Mesenchymal stem cell (in vitro differentiated cells and primary cell): Measurements from ENCODE around the gene DNER.
"Not testable (repeated sequence)": the region's sequence is repeated elsewhere in the genome, so short reads cannot be mapped to it uniquely, and the experiment has no call there.

Experiments
- DNase-seq: peaks from one replicate; pipeline ENCODE4 v3.0.0-alpha.2; 2013
- H2AFZ ChIP-seq: one replicate; pipeline ENCODE4 v1.6.1; 2013; ENCODE audit warnings: low read depth, mild to moderate bottlenecking, control low read depth, inconsistent platforms, low read length, moderate library complexity
- H2AK5ac ChIP-seq: 2 replicates; pipeline ENCODE4 v1.6.1; 2013; ENCODE audit warnings: low read length, moderate library complexity, mild to moderate bottlenecking, inconsistent platforms; ENCODE audit not compliant: severe bottlenecking
- H2BK120ac ChIP-seq: one replicate; pipeline ENCODE4 v1.6.1; 2013; ENCODE audit warnings: low read depth, mild to moderate bottlenecking, inconsistent platforms, low read length, moderate library complexity
- H2BK12ac ChIP-seq, 2 experiments: one replicate each; pipeline ENCODE4 v1.6.1; 2013; ENCODE audit warnings: inconsistent platforms in 2 of 2, low read length in 2 of 2, mild to moderate bottlenecking in 2 of 2, moderate library complexity in 2 of 2, control low read depth in 1 of 2
- H2BK15ac ChIP-seq: one replicate; pipeline ENCODE4 v1.6.1; 2013; ENCODE audit warnings: mild to moderate bottlenecking, low read depth, inconsistent platforms; ENCODE audit not compliant: poor library complexity, severe bottlenecking
- H2BK5ac ChIP-seq: 2 replicates; pipeline ENCODE4 v1.6.1; 2013; ENCODE audit warnings: low read depth, mild to moderate bottlenecking, low read length, control low read depth, inconsistent platforms; ENCODE audit not compliant: poor library complexity, severe bottlenecking
- H3K14ac ChIP-seq, 2 experiments: one replicate each; pipeline ENCODE4 v1.6.1; 2013; ENCODE audit warnings: inconsistent platforms in 2 of 2, low read length in 2 of 2, control low read depth in 1 of 2, mild to moderate bottlenecking in 1 of 2, moderate library complexity in 1 of 2
- H3K18ac ChIP-seq, 2 experiments: one replicate each; pipeline ENCODE4 v1.6.1; 2013; ENCODE audit warnings: inconsistent platforms in 2 of 2, low read length in 2 of 2, control low read depth in 1 of 2, low read depth in 1 of 2, mild to moderate bottlenecking in 1 of 2
- H3K23ac ChIP-seq, 2 experiments: one replicate each; pipeline ENCODE4 v1.6.1; 2013; ENCODE audit warnings: inconsistent platforms in 2 of 2, low read length in 2 of 2, mild to moderate bottlenecking in 2 of 2, moderate library complexity in 2 of 2, control low read depth in 1 of 2
- H3K27ac ChIP-seq: 2 replicates; pipeline ENCODE4 v1.5.1; 2013; ENCODE audit warnings: mild to moderate bottlenecking, moderate library complexity, low read length, control low read depth, inconsistent platforms; ENCODE audit not compliant: poor library complexity, severe bottlenecking
- H3K27me3 ChIP-seq, 2 experiments: 2 replicates each; pipeline versions ENCODE4 v1.6.1 to v1.7.0; 2013; ENCODE audit warnings: low read length in 2 of 2, mild to moderate bottlenecking in 2 of 2, moderate library complexity in 2 of 2, control low read depth in 1 of 2, inconsistent platforms in 1 of 2; ENCODE audit not compliant: control insufficient read depth in 1 of 2, insufficient read depth in 1 of 2
- H3K36me3 ChIP-seq, 2 experiments: 2 replicates each; pipeline versions ENCODE4 v1.6.1 to v1.7.0; 2013; ENCODE audit warnings: low read length in 2 of 2, control low read depth in 1 of 2, inconsistent platforms in 1 of 2, low read depth in 1 of 2, mild to moderate bottlenecking in 1 of 2; ENCODE audit not compliant: insufficient read depth in 2 of 2, control insufficient read depth in 1 of 2
- H3K4ac ChIP-seq, 2 experiments: one replicate each; pipeline ENCODE4 v1.6.1; 2013; ENCODE audit warnings: inconsistent platforms in 2 of 2, low read length in 2 of 2, mild to moderate bottlenecking in 2 of 2, moderate library complexity in 2 of 2, control low read depth in 1 of 2, low read depth in 1 of 2
- H3K4me1 ChIP-seq: 2 replicates; pipeline ENCODE4 v1.6.1; 2013; ENCODE audit warnings: low read depth, low read length, control low read depth; ENCODE audit not compliant: control insufficient read depth, insufficient read depth
- H3K4me2 ChIP-seq: 2 replicates; pipeline ENCODE4 v1.6.1; 2013; ENCODE audit warnings: low read length, mild to moderate bottlenecking, inconsistent platforms; ENCODE audit not compliant: poor library complexity, severe bottlenecking
- H3K4me3 ChIP-seq, 2 experiments: 2 replicates each; pipeline versions ENCODE4 v1.5.1 to v1.7.0; 2013; ENCODE audit warnings: low read length in 2 of 2, mild to moderate bottlenecking in 2 of 2, control low read depth in 1 of 2, low read depth in 1 of 2; ENCODE audit not compliant: insufficient read depth in 1 of 2
- H3K79me1 ChIP-seq: replicated peaks from 2 replicates; pipeline ENCODE4 v1.6.1; 2013; ENCODE audit warnings: mild to moderate bottlenecking, control low read depth, low read length, inconsistent platforms; ENCODE audit not compliant: poor library complexity, severe bottlenecking
- H3K9ac ChIP-seq: 2 replicates; pipeline ENCODE4 v1.7.0; 2013; ENCODE audit warnings: mild to moderate bottlenecking, low read length, moderate library complexity
- H3K9me3 ChIP-seq: 2 replicates; pipeline ENCODE4 v1.7.0; 2013; ENCODE audit warnings: mild to moderate bottlenecking, low read length; ENCODE audit not compliant: control insufficient read depth
- H4K8ac ChIP-seq: one replicate; pipeline ENCODE4 v1.6.1; 2013; ENCODE audit warnings: inconsistent platforms, mild to moderate bottlenecking, low read length, moderate library complexity
- H4K91ac ChIP-seq: one replicate; pipeline ENCODE4 v1.6.1; 2013; ENCODE audit warnings: mild to moderate bottlenecking, low read length, inconsistent platforms
- WGBS: methylation state at CpG from one replicate; pipeline ENCODE4 v1.1.7; 2013; ENCODE audit warnings: mixed read lengths; 5-methylcytosine and 5-hydroxymethylcytosine counted together

DNER gene

GRCh38 chr2:229514273-229514895 is 200.0 kb downstream of the DNER start:
- Histone ChIP-seq H3K4me1 (no peaks in the 10 kb centered on the region), H3K9me3 (no peaks in the 10 kb centered on the region), H3K4me3 (no peak overlapping the region), H3K27me3 (no peaks in the 10 kb centered on the region), H2BK5ac (no peak overlapping the region), H2BK15ac (no peak overlapping the region), H3K18ac (no peak overlapping the region), H3K9ac (no peak overlapping the region), H3K4me2 (no peak overlapping the region), H2BK12ac (no peak overlapping the region), H2AFZ (no peak overlapping the region), H2BK120ac (no peak overlapping the region), H3K4ac (no peak overlapping the region), H3K36me3 (no peaks in the 10 kb centered on the region), H3K23ac (no peak overlapping the region), H2AK5ac (no peak overlapping the region), H4K91ac (no peak overlapping the region), H3K79me1 (no peaks in the 10 kb centered on the region), H4K8ac (no peak overlapping the region), H3K14ac (no peak overlapping the region), H3K27ac (no peak overlapping the region)
- 75% methylated on average over 1 of the region's 2 CpGs for WGBS
- no peak for DNase-seq

- 100% methylated on average over 1 of the region's 1 CpG for WGBS
Measured at GRCh38 chr2:229511524-229511923, 202.8 kb downstream of the DNER start.

GRCh38 chr2:229506699-229507098 is 207.7 kb downstream of the DNER start:
- H3K4ac ChIP-seq, H3K4me3 ChIP-seq, H2BK15ac ChIP-seq, H2BK12ac ChIP-seq, H3K9me3 ChIP-seq, H3K23ac ChIP-seq, H3K27ac ChIP-seq, DNase-seq, H2AFZ ChIP-seq, H3K4me1 ChIP-seq, H2BK120ac ChIP-seq, H3K4me2 ChIP-seq, H3K18ac ChIP-seq, H2AK5ac ChIP-seq, H4K91ac ChIP-seq, H3K27me3 ChIP-seq, H3K79me1 ChIP-seq, H3K36me3 ChIP-seq, H2BK5ac ChIP-seq, H4K8ac ChIP-seq, H3K9ac ChIP-seq, H3K14ac ChIP-seq: not testable (repeated sequence)
- WGBS = no CpG with 5 or more reads among the region's 4 CpGs

More at GRCh38 chr2:229511524-229511923, 202.8 kb downstream of the DNER start:
- no peak overlapping the region for H2BK12ac ChIP-seq
- no peak overlapping the region for H2BK5ac ChIP-seq
- no peak overlapping the region for H3K27ac ChIP-seq
- H3K4ac ChIP-seq = no peak overlapping the region
- no peaks in the 10 kb centered on the region for H3K4me1 ChIP-seq
- no peak overlapping the region for H3K4me3 ChIP-seq
- no peak overlapping the region for H2AK5ac ChIP-seq
- H2AFZ ChIP-seq = no peak overlapping the region
- H3K14ac ChIP-seq = no peak overlapping the region
- H3K9me3 ChIP-seq = no peaks in the 10 kb centered on the region
- no peaks in the 10 kb centered on the region for H3K79me1 ChIP-seq
- H3K9ac ChIP-seq = no peak overlapping the region
- H3K23ac ChIP-seq = no peak overlapping the region
- no peak overlapping the region for H2BK15ac ChIP-seq
- H3K27me3 ChIP-seq = no peaks in the 10 kb centered on the region
- H3K4me2 ChIP-seq = no peak overlapping the region
- H4K91ac ChIP-seq = no peak overlapping the region
- no peak overlapping the region for H3K18ac ChIP-seq
- no peak for DNase-seq
- H2BK120ac ChIP-seq = no peak overlapping the region
- no peaks in the 10 kb centered on the region for H3K36me3 ChIP-seq
- no peak overlapping the region for H4K8ac ChIP-seq

- H4K91ac ChIP-seq = no peak overlapping the region
- H2BK5ac ChIP-seq = no peak overlapping the region
- H3K14ac ChIP-seq = no peak overlapping the region
- H3K9ac ChIP-seq = no peak overlapping the region
- H3K18ac ChIP-seq = no peak overlapping the region
- H2BK15ac ChIP-seq = no peak overlapping the region
- H3K4ac ChIP-seq = no peak overlapping the region
- no peak overlapping the region for H3K23ac ChIP-seq
- H3K79me1 ChIP-seq = no peaks in the 10 kb centered on the region
- H2BK12ac ChIP-seq = no peak overlapping the region
- no peak overlapping the region for H4K8ac ChIP-seq
- H3K9me3 ChIP-seq = no peaks in the 10 kb centered on the region
- H3K4me3 ChIP-seq = no peak overlapping the region
- no peak for DNase-seq
- H3K27me3 ChIP-seq = no peaks in the 10 kb centered on the region
- no peak overlapping the region for H2BK120ac ChIP-seq
- no peak overlapping the region for H2AK5ac ChIP-seq
- H3K4me1 ChIP-seq = no peaks in the 10 kb centered on the region
- H3K27ac ChIP-seq = no peak overlapping the region
- H3K4me2 ChIP-seq = no peak overlapping the region
- no peaks in the 10 kb centered on the region for H3K36me3 ChIP-seq
- H2AFZ ChIP-seq = no peak overlapping the region
- WGBS = no CpG with 5 or more reads among the region's 2 CpGs
Measured at GRCh38 chr2:229501051-229501794, 213.1 kb downstream of the DNER start.
